T-cell (primary cell): Measurements from ENCODE around the gene PIK3CD. TPM values are rescaled to one million over a fixed set of nuclear protein-coding genes. Genes with fewer than 3 reads are reported as not detected.
A peak's percentile ranks its signal among the peaks of the same experiment; 100 is the strongest.

Experiments
- ATAC-seq, 4 experiments: fragments of 200-7000 bp in 3 of 4; fragments of 150-1000 bp in 1 of 4; cut with Tn5 transposase; replicated peaks in 1 of 4; 1 replicate in 3 of 4; 2 replicates in 1 of 4; pipeline ENCODE4 v1.10.0; 2021; ENCODE audit warnings: moderate library complexity in 3 of 4, mild to moderate bottlenecking in 2 of 4, moderate number of reproducible peaks in 1 of 4
- CTCF ChIA-PET, 2 donors: fragments of 300-600 bp; sonication (Branson Sonifier 250); formaldehyde crosslinking; loops; one replicate each; lab custom pipeline; 2022; ENCODE audit warnings: antibody characterized with exemption in 2 of 2; lab: Charles Lee
- POLR2A ChIA-PET, 2 donors: fragments of 300-600 bp; sonication (Branson Sonifier 250); formaldehyde crosslinking; loops; one replicate each; lab custom pipeline; 2022; ENCODE audit warnings: antibody characterized with exemption in 2 of 2; lab: Charles Lee
- DNase-seq, 35 experiments: peaks; one replicate each; pipeline versions ENCODE4 v3.0.0 to v3.0.0-alpha.2; 2013 to 2023
- H3K27ac ChIP-seq: one replicate; pipeline ENCODE4 v1.5.1; 2013; ENCODE audit warnings: low read length
- H3K27me3 ChIP-seq, 2 experiments: replicated peaks in 1 of 2; 1 replicate in 1 of 2; 2 replicates in 1 of 2; pipeline versions ENCODE4 v1.6.1 to v1.7.0; 2013; ENCODE audit warnings: low read length in 1 of 2, mixed read lengths in 1 of 2; ENCODE audit not compliant: control insufficient read depth in 2 of 2, insufficient read depth in 2 of 2; ENCODE audit errors: extremely low read depth in 1 of 2
- H3K36me3 ChIP-seq, 2 donors: 1 replicate in 1 of 2; 2 replicates in 1 of 2; pipeline versions ENCODE4 v1.6.1 to v1.7.0; 2013; ENCODE audit warnings: low read length in 1 of 2; ENCODE audit not compliant: control insufficient read depth in 2 of 2, insufficient read depth in 1 of 2; ENCODE audit errors: extremely low read depth in 1 of 2
- H3K4me1 ChIP-seq, 2 experiments: 1 replicate in 1 of 2; 2 replicates in 1 of 2; pipeline versions ENCODE4 v1.6.1 to v1.7.0; 2013; ENCODE audit warnings: low read length in 2 of 2, mixed read lengths in 1 of 2; ENCODE audit not compliant: insufficient read depth in 2 of 2, control insufficient read depth in 1 of 2; ENCODE audit errors: extremely low read depth in 1 of 2
- H3K4me3 ChIP-seq, 2 donors: 1 replicate in 1 of 2; 2 replicates in 1 of 2; pipeline versions ENCODE4 v1.5.1 to v1.7.0; 2013; ENCODE audit warnings: mild to moderate bottlenecking in 2 of 2, low read length in 1 of 2, moderate library complexity in 1 of 2; ENCODE audit not compliant: control insufficient read depth in 1 of 2; ENCODE audit errors: extremely low read depth in 1 of 2
- H3K9me3 ChIP-seq: 2 replicates; pipeline ENCODE4 v1.7.0; 2013
- H3K27ac Mint-ChIP-seq, 2 donors: one replicate each; pipeline ENCODE4 v1.8.0; 2020 to 2021; ENCODE audit warnings: mild to moderate bottlenecking in 2 of 2, mixed read lengths in 2 of 2
- H3K27me3 Mint-ChIP-seq, 2 donors: one replicate each; pipeline ENCODE4 v1.8.0; 2021 to 2022; ENCODE audit warnings: mixed read lengths in 2 of 2
- H3K36me3 Mint-ChIP-seq: one replicate; pipeline ENCODE4 v1.8.0; 2021; ENCODE audit warnings: mixed read lengths
- H3K4me1 Mint-ChIP-seq, 3 donors: one replicate each; pipeline ENCODE4 v1.8.0; 2020 to 2022; ENCODE audit warnings: mixed read lengths in 3 of 3, mild to moderate bottlenecking in 1 of 3
- H3K4me3 Mint-ChIP-seq, 3 donors: one replicate each; pipeline ENCODE4 v1.8.0; 2020 to 2022; ENCODE audit warnings: mild to moderate bottlenecking in 3 of 3, mixed read lengths in 3 of 3, moderate library complexity in 3 of 3
- H3K9me3 Mint-ChIP-seq, 3 donors: one replicate each; pipeline ENCODE4 v1.8.0; 2020 to 2022; ENCODE audit warnings: mixed read lengths in 3 of 3
- WGBS: methylation state at CpG from one replicate; pipeline ENCODE4 v1.1.5; 2013; ENCODE audit warnings: missing lambda C conversion rate; ENCODE audit not compliant: insufficient coverage; 5-methylcytosine and 5-hydroxymethylcytosine counted together
- total RNA-seq, 35 experiments: library from RNA in 6 of 35; stranded (reverse) in 6 of 35; fragments of 120-200 nt in 1 of 35; gene quantifications; one replicate each; pipeline versions ENCODE4 v1.2.1 to v1.2.4 and lab custom pipeline; 2013 to 2026

PIK3CD gene
- total RNA-seq, 5 donors from 2014 or later (not counting 1 experiment from before 2014, with no cell fraction given): 246 to 313 (median 280) TPM

DNA sequence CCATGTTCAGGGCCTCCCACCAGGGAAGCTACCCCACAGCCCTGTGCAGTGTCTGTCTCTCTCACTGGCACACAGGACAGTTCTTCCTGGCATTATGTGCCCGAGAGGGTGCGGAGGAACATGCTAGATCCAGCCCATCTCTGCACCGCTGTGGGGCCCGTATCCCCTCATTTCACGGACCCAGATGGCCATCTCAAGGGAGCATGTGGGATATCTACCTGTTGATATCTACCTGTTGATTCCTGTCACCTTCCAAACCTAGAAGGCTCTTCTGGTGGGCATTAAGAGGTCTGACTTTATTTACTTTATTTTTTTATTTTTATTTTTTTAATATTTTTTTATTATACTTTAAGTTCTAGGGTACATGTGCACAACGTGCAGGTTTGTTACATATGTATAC, 11.7 kb downstream of the PIK3CD start:
- Histone ChIP-seq H3K27me3 (no peaks in the 10 kb centered on the region), H3K4me1 (peaks cover 4 to 80% of the 10 kb centered on the region in 2 experiments), H3K9me3 (no peaks in the 10 kb centered on the region), H3K4me3 (no peak overlapping the region), H3K36me3 (peaks cover 9 to 35% of the 10 kb centered on the region in 2 donors), H3K27ac (no peak overlapping the region)
- H3K9me3 Mint-ChIP-seq: no peaks in the 10 kb centered on the region
- H3K4me1 Mint-ChIP-seq: peaks cover 61 to 67% (median 64%) of the 10 kb centered on the region in 3 donors
- CTCF ChIA-PET: no interaction called here
- POLR2A ChIA-PET: no interaction called here
- peaks cover 34% of the 10 kb centered on the region for H3K36me3 Mint-ChIP-seq
- peak overlapping the region in 1 of 2 donors; percentile 2 for H3K27ac Mint-ChIP-seq
- no peak for ATAC-seq
- 91% methylated on average over 4 of the region's 6 CpGs for WGBS
- peak overlapping the region in 1 of 3 donors; percentile 27 for H3K4me3 Mint-ChIP-seq
- DNase-seq: no peak
- H3K27me3 Mint-ChIP-seq: no peaks in the 10 kb centered on the region

DNA sequence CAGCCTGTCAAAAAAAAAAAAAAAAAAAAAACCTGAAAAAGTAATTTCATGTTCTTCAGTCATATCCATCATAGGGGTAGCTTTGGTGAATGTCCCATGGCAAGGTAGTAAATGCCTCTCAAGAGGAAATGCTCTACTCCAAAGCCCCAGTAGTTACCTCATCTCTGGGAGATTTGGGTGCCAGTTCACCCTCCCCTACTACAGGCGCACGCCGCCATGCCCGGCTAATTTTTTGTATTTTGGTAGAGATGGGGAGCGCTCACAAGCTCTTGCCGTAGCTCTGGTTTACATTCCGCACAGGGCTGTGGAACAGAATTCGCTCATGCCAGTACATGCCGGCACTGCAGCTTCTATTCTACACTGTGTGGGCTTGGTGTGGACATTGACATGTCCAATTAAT, 13.7 kb downstream of the PIK3CD start:
- ChIA-PET CTCF (interaction anchor here (0.5 to 1.4 kb wide), 4 partner anchors 13 to 51 kb away, joined by 3 to 9 read pairs (median 3); no protein-coding TSS in a partner anchor), POLR2A (no interaction called here)
- DNase-seq (no peak), ATAC-seq (peak in 1 of 4 experiments; percentile 36)
- Mint-ChIP-seq H3K36me3 (peaks cover 39% of the 10 kb centered on the region), H3K4me3 (peak overlapping the region in 1 of 3 donors; percentile 25), H3K27ac (peak overlapping the region; percentile 58 to 59), H3K27me3 (no peaks in the 10 kb centered on the region), H3K9me3 (no peaks in the 10 kb centered on the region), H3K4me1 (peaks cover 56 to 66% (median 59%) of the 10 kb centered on the region in 3 donors)
- H3K27ac ChIP-seq: no peak overlapping the region
- no peaks in the 10 kb centered on the region for H3K9me3 ChIP-seq
- peaks cover 0 to 75% of the 10 kb centered on the region in 2 experiments for H3K4me1 ChIP-seq
- H3K4me3 ChIP-seq: no peak overlapping the region
- H3K36me3 ChIP-seq: peaks cover 9 to 44% of the 10 kb centered on the region in 2 donors
- 83% methylated on average over 4 of the region's 9 CpGs for WGBS
- no peaks in the 10 kb centered on the region for H3K27me3 ChIP-seq

DNA sequence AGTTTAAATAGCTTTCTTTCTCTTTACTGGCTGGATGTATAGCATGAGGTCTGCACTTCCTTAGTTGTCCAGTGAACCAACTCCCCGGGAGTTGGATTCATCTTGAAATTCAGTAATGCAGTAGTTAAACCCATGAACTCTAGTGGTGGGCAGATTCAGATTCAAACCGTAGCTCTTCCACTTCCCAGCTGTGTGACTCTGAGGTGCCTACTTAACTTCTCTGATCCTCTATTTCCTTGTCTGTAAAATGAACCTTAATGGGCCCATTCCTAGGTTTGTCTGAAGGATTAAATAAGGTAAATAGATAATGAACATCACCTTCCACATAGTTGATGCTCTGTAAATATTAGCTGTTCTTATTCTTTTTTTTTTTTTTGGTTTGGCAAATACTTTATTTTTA, 16.5 kb downstream of the PIK3CD start:
- Mint-ChIP-seq H3K36me3 (peaks cover 31% of the 10 kb centered on the region), H3K4me3 (peak overlapping the region in 1 of 3 donors; percentile 45), H3K9me3 (no peaks in the 10 kb centered on the region), H3K4me1 (peaks cover 62 to 73% (median 67%) of the 10 kb centered on the region in 3 donors), H3K27ac (peak overlapping the region; percentile 57 to 64), H3K27me3 (no peaks in the 10 kb centered on the region)
- peaks cover 6 to 63% of the 10 kb centered on the region in 2 donors for H3K36me3 ChIP-seq
- POLR2A ChIA-PET: interaction anchor here (0.7 to 1.0 kb wide), 3 partner anchors 14 to 149 kb away, joined by 3 to 7 read pairs (median 5); no protein-coding TSS in a partner anchor
- CTCF ChIA-PET: interaction anchor here in 1 of 2 donors (0.7 to 1.0 kb wide), 2 partner anchors 9 to 19 kb away, joined by 5 read pairs; no protein-coding TSS in a partner anchor
- H3K4me3 ChIP-seq: no peak overlapping the region
- ATAC-seq: no peak
- H3K27me3 ChIP-seq: no peaks in the 10 kb centered on the region
- WGBS: no CpG with 5 or more reads among the region's 2 CpGs
- H3K4me1 ChIP-seq: peaks cover 0 to 77% of the 10 kb centered on the region in 2 experiments
- DNase-seq: no peak
- H3K27ac ChIP-seq: no peak overlapping the region
- H3K9me3 ChIP-seq: no peaks in the 10 kb centered on the region

DNA sequence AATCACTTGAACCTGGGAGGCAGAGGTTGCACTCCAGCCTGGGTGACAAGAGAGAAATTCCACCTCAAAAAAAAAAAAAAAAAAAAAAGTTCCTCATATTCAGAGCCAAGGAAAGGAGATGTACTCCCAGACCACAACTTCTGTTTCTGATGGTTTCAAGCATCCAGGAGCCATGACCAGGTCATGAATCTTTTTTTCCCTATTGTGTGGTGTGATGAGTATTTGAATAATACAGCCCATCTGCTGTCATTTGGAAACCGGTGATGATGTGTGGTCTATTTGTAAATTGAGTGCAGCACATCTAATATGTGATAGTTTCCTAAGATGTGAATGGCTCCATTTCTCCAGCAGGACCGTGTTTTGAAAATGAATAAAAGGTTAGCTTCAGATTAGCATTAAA, 18.6 kb downstream of the PIK3CD start:
- Histone ChIP-seq H3K4me3 (no peak overlapping the region), H3K36me3 (peaks cover 6 to 63% of the 10 kb centered on the region in 2 donors), H3K4me1 (peaks cover 0 to 80% of the 10 kb centered on the region in 2 experiments), H3K27ac (no peak overlapping the region), H3K9me3 (no peaks in the 10 kb centered on the region), H3K27me3 (no peaks in the 10 kb centered on the region)
- H3K27me3 Mint-ChIP-seq: no peaks in the 10 kb centered on the region
- H3K4me1 Mint-ChIP-seq: peaks cover 67 to 74% (median 73%) of the 10 kb centered on the region in 3 donors
- POLR2A ChIA-PET: no interaction called here
- CTCF ChIA-PET: interaction anchor here in 1 of 2 donors (0.6 kb wide), 1 partner anchor 32 kb away, joined by 4 read pairs; no protein-coding TSS in a partner anchor
- peak overlapping the region; percentile 32 to 77 for H3K27ac Mint-ChIP-seq
- DNase-seq (no peak), ATAC-seq (no peak)
- no peaks in the 10 kb centered on the region for H3K9me3 Mint-ChIP-seq
- H3K4me3 Mint-ChIP-seq: peak overlapping the region in 1 of 3 donors; percentile 17
- 25% methylated on average over 1 of the region's 2 CpGs for WGBS
- H3K36me3 Mint-ChIP-seq: peaks cover 34% of the 10 kb centered on the region

- peaks cover 11 to 65% of the 10 kb centered on the region in 2 donors for H3K36me3 ChIP-seq
- 100% methylated on average over 2 of the region's 8 CpGs for WGBS
- ChIA-PET POLR2A (interaction anchor here (0.6 to 0.9 kb wide), 2 partner anchors 17 to 38 kb away, joined by 3 to 4 read pairs; no protein-coding TSS in a partner anchor), CTCF (interaction anchor here (0.6 to 1.3 kb wide), 3 partner anchors 13 to 1292 kb away, joined by 3 to 6 read pairs (median 5); no protein-coding TSS in a partner anchor)
- peaks cover 34% of the 10 kb centered on the region for H3K36me3 Mint-ChIP-seq
- DNase-seq (no peak), ATAC-seq (peak in 2 of 4 experiments; percentile 53 to 63)
- H3K4me1 Mint-ChIP-seq: peaks cover 66 to 76% (median 73%) of the 10 kb centered on the region in 3 donors
- no peaks in the 10 kb centered on the region for H3K27me3 Mint-ChIP-seq
- no peaks in the 10 kb centered on the region for H3K9me3 ChIP-seq
- H3K27ac Mint-ChIP-seq: peak overlapping the region; percentile 51 to 76
- no peaks in the 10 kb centered on the region for H3K27me3 ChIP-seq
- no peak overlapping the region for H3K4me3 ChIP-seq
- H3K27ac ChIP-seq: no peak overlapping the region
- no peaks in the 10 kb centered on the region for H3K9me3 Mint-ChIP-seq
- H3K4me1 ChIP-seq: peaks cover 0 to 82% of the 10 kb centered on the region in 2 experiments
- peak overlapping the region in 1 of 3 donors; percentile 28 for H3K4me3 Mint-ChIP-seq
These were observed 20.0 kb downstream of the PIK3CD start for GRCh38 chr1:9671377-9672140.

DNA sequence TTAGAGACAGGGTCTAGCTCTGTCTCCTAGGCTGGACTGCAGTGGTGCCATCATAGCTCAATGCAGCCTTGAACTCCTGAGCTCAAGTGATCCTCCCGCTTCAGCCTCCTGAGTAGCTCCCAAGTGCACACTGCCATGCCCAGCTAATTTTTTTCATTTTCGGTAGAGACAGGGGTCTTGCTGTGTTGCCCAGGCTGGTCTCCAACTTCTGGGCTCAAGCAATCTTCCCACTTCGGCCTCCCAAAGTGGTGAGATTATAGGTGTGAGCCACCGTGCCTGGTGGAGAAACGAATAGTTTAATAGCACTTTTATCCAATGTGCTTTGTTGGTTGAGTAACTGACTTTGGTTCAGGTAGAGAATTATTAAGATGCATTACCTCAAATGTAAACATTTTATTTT, 20.9 kb downstream of the PIK3CD start:
- ATAC-seq: no peak
- WGBS: 93% methylated on average over 2 of the region's 5 CpGs
- Mint-ChIP-seq H3K4me3 (no peak overlapping the region), H3K27ac (peak overlapping the region; percentile 27 to 58), H3K36me3 (peaks cover 39% of the 10 kb centered on the region), H3K9me3 (no peaks in the 10 kb centered on the region), H3K27me3 (no peaks in the 10 kb centered on the region), H3K4me1 (peaks cover 75 to 83% (median 79%) of the 10 kb centered on the region in 3 donors)
- Histone ChIP-seq H3K36me3 (peaks cover 11 to 71% of the 10 kb centered on the region in 2 donors), H3K27me3 (no peaks in the 10 kb centered on the region), H3K4me1 (peaks cover 0 to 85% of the 10 kb centered on the region in 2 experiments), H3K4me3 (no peak overlapping the region), H3K9me3 (no peaks in the 10 kb centered on the region), H3K27ac (no peak overlapping the region)
- no peak for DNase-seq
- POLR2A ChIA-PET: interaction anchor here in 1 of 2 donors (0.6 to 0.7 kb wide), 2 partner anchors 12 to 38 kb away, joined by 3 read pairs; no protein-coding TSS in a partner anchor
- CTCF ChIA-PET: interaction anchor here in 1 of 2 donors (1.3 kb wide), 1 partner anchor 14 kb away, joined by 6 read pairs; no protein-coding TSS in a partner anchor
